Stimulated activated naive B cell treated with anti-CD40 and anti-IgM and Interleukin-4, amounts not matched to agents 10 μg/mL and 1 μg/mL and 100 μg/mL, for 72 hours (primary cell): ENCODE results near the gene ZNF552.

Experiments
- ATAC-seq, 2 donors: fragments of 150-1000 bp; cut with Tn5 transposase; replicated peaks; 2 replicates each; pipeline ENCODE4 v1.10.0; 2021; ENCODE audit warnings: moderate library complexity in 1 of 2
- DNase-seq: peaks from one replicate; pipeline ENCODE4 v3.0.0; 2021
- H3K27ac Mint-ChIP-seq: one replicate; pipeline ENCODE4 v1.8.0; 2022; ENCODE audit warnings: mild to moderate bottlenecking, mixed read lengths
- H3K27me3 Mint-ChIP-seq, 2 donors: one replicate each; pipeline ENCODE4 v1.8.0; 2022; ENCODE audit warnings: mixed read lengths in 2 of 2
- H3K36me3 Mint-ChIP-seq, 2 donors: one replicate each; pipeline ENCODE4 v1.8.0; 2022; ENCODE audit warnings: mixed read lengths in 2 of 2, mild to moderate bottlenecking in 1 of 2
- H3K4me1 Mint-ChIP-seq, 2 donors: one replicate each; pipeline ENCODE4 v1.8.0; 2022; ENCODE audit warnings: mixed read lengths in 2 of 2, mild to moderate bottlenecking in 1 of 2
- H3K4me3 Mint-ChIP-seq, 2 donors: one replicate each; pipeline ENCODE4 v1.8.0; 2022; ENCODE audit warnings: mild to moderate bottlenecking in 2 of 2, mixed read lengths in 2 of 2, moderate library complexity in 1 of 2
- H3K9me3 Mint-ChIP-seq, 2 donors: one replicate each; pipeline ENCODE4 v1.8.0; 2022; ENCODE audit warnings: mixed read lengths in 2 of 2, mild to moderate bottlenecking in 1 of 2

Gene ZNF552

GRCh38 chr19:57779220-57779845 is 35.4 kb downstream of the ZNF552 start:
- H3K4me1 Mint-ChIP-seq = peaks cover 29 to 42% of the 10 kb centered on the region in 2 donors

GRCh38 chr19:57778336-57778735 is 36.4 kb downstream of the ZNF552 start:
- H3K27ac Mint-ChIP-seq = peak overlapping the region; percentile 17
- ATAC-seq = no peak
- DNase-seq = no peak
- H3K4me1 Mint-ChIP-seq = peaks cover 34 to 49% of the 10 kb centered on the region in 2 donors
- no peaks in the 10 kb centered on the region for H3K27me3 Mint-ChIP-seq
- H3K36me3 Mint-ChIP-seq = peaks cover 66 to 71% of the 10 kb centered on the region in 2 donors
- peaks cover 12 to 14% of the 10 kb centered on the region in 2 donors for H3K9me3 Mint-ChIP-seq
- no peak overlapping the region for H3K4me3 Mint-ChIP-seq

More at GRCh38 chr19:57779220-57779845, 35.4 kb downstream of the ZNF552 start:
- ATAC-seq (no peak), DNase-seq (no peak)
- Mint-ChIP-seq H3K27me3 (no peaks in the 10 kb centered on the region), H3K4me3 (no peak overlapping the region), H3K36me3 (peaks cover 60 to 65% of the 10 kb centered on the region in 2 donors), H3K9me3 (peaks cover 9 to 10% of the 10 kb centered on the region in 2 donors), H3K27ac (no peak overlapping the region)

GRCh38 chr19:57776764-57777296 is 37.9 kb downstream of the ZNF552 start:
- peak overlapping the region in 1 of 2 donors; percentile 54 for H3K4me3 Mint-ChIP-seq
- DNase-seq = no peak
- H3K27me3 Mint-ChIP-seq = no peaks in the 10 kb centered on the region
- peaks cover 68 to 84% of the 10 kb centered on the region in 2 donors for H3K36me3 Mint-ChIP-seq
- peak overlapping the region; percentile 85 for H3K27ac Mint-ChIP-seq
- peaks cover 39 to 64% of the 10 kb centered on the region in 2 donors for H3K4me1 Mint-ChIP-seq
- H3K9me3 Mint-ChIP-seq = peaks cover 12 to 14% of the 10 kb centered on the region in 2 donors
- ATAC-seq = no peak

- Mint-ChIP-seq H3K4me1 (peaks cover 44 to 82% of the 10 kb centered on the region in 2 donors), H3K36me3 (peaks cover 55 to 76% of the 10 kb centered on the region in 2 donors), H3K9me3 (peaks cover 5 to 6% of the 10 kb centered on the region in 2 donors), H3K4me3 (peak overlapping the region; percentile 56 to 59), H3K27ac (peak overlapping the region; percentile 65), H3K27me3 (no peaks in the 10 kb centered on the region)
- ATAC-seq (no peak), DNase-seq (no peak)
Measured at GRCh38 chr19:57773488-57773887, 41.2 kb downstream of the ZNF552 start.

GRCh38 chr19:57771417-57771816 is 43.3 kb downstream of the ZNF552 start:
- Mint-ChIP-seq H3K27ac (peak overlapping the region; percentile 68), H3K9me3 (peaks cover 2 to 4% of the 10 kb centered on the region in 2 donors), H3K27me3 (no peaks in the 10 kb centered on the region), H3K4me1 (peaks cover 40 to 73% of the 10 kb centered on the region in 2 donors), H3K36me3 (peaks cover 41 to 66% of the 10 kb centered on the region in 2 donors), H3K4me3 (peak overlapping the region; percentile 66 to 95)
- DNase-seq (no peak), ATAC-seq (peak; percentile 59)

- H3K4me3 Mint-ChIP-seq = peak within 1 kb of the TSS; percentile 95 to 98
- ATAC-seq (peak; percentile 97), DNase-seq (peak; percentile 85)
- peaks cover 2 to 4% of the 10 kb centered on the region in 2 donors for H3K9me3 Mint-ChIP-seq
- H3K27ac Mint-ChIP-seq = peak within 1 kb of the TSS; percentile 95
- H3K36me3 Mint-ChIP-seq = peaks cover 32 to 58% of the 10 kb centered on the region in 2 donors
- H3K4me1 Mint-ChIP-seq = peaks cover 31 to 55% of the 10 kb centered on the region in 2 donors
- H3K27me3 Mint-ChIP-seq = no peaks in the 10 kb centered on the region
Measured at GRCh38 chr19:57769345-57770131, 45.2 kb downstream of the ZNF552 start, which contains the start of gene ZNF586. Gene ZNF586, plus strand, starts transcription at chr19:57769676. Its CDS starts 167 bp downstream, at chr19:57769843.

- Mint-ChIP-seq H3K27me3 (no peaks in the 10 kb centered on the region), H3K9me3 (peaks cover 5% of the 10 kb centered on the region in 2 donors)
- DNase-seq = no peak
Measured at GRCh38 chr19:57759096-57759495, 55.6 kb downstream of the ZNF552 start.

GRCh38 chr19:57757941-57758340 is 56.8 kb downstream of the ZNF552 start:
- DNase-seq (no peak), ATAC-seq (no peak)
- H3K27ac Mint-ChIP-seq = no peak overlapping the region
- H3K36me3 Mint-ChIP-seq = peaks cover 56 to 68% of the 10 kb centered on the region in 2 donors
- H3K27me3 Mint-ChIP-seq = no peaks in the 10 kb centered on the region
- peaks cover 6 to 10% of the 10 kb centered on the region in 2 donors for H3K9me3 Mint-ChIP-seq
- peaks cover 4 to 5% of the 10 kb centered on the region in 2 donors for H3K4me1 Mint-ChIP-seq
- H3K4me3 Mint-ChIP-seq = no peak overlapping the region

More at GRCh38 chr19:57759096-57759495, 55.6 kb downstream of the ZNF552 start:
- Mint-ChIP-seq H3K36me3 (peaks cover 45 to 65% of the 10 kb centered on the region in 2 donors), H3K4me1 (peaks cover 4 to 5% of the 10 kb centered on the region in 2 donors), H3K27ac (no peak overlapping the region), H3K4me3 (no peak overlapping the region)
- no peak for ATAC-seq
